GM19463 (cell line): ENCODE data around the gene HIPK4.
"Not testable (repeated sequence)": the region's sequence is repeated elsewhere in the genome, so short reads cannot be mapped to it uniquely, and the experiment has no call there.

ENCODE experiments used
- ATAC-seq: cut with Tn5 transposase; IDR thresholded peaks from one replicate; pipeline ENCODE4 v1.9.1; 2021; ENCODE audit warnings: mild to moderate bottlenecking, moderate library complexity; ENCODE audit not compliant: unreplicated experiment

HIPK4 gene

GRCh38 chr19:40341601-40342482 is 48.1 kb downstream of the HIPK4 start:
- ATAC-seq: no peak

DNA sequence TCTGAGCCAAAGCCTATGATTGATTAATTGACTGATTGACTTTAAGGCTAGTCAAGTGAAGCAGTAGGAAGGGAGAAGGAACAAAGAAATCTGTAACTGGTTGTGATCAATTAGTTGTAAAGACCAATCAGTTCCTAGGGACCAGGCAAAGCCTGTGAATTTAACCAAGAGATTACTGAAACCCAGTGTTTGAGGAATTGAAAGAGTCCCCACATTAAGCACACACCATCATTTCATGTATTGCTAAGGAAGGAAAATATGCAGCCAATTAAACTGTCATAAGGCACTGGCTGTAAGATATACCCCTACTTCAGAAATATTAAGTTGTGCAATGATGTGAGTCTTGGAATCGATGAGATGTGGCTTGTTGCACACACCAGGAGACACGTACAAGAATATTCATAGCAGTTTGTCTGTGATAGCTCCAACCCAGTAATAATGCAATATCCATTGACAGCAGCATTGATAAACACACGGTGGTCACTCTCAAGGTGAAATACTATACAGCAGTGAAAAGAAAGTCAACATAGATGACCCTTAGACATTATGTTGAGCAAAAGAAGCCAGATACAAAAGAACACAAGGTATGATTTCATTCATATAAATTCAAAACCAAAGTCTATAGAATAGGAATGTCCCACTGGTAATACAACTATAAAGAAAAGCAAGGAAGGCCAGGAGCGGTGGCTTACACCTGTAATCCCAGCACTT is 50.8 kb downstream of the HIPK4 start:
- ATAC-seq: no peak

- no peak for ATAC-seq
Measured at GRCh38 chr19:40337594-40337993, 52.4 kb downstream of the HIPK4 start.

- no peak for ATAC-seq
Measured at GRCh38 chr19:40337107-40337506, 52.9 kb downstream of the HIPK4 start.

DNA sequence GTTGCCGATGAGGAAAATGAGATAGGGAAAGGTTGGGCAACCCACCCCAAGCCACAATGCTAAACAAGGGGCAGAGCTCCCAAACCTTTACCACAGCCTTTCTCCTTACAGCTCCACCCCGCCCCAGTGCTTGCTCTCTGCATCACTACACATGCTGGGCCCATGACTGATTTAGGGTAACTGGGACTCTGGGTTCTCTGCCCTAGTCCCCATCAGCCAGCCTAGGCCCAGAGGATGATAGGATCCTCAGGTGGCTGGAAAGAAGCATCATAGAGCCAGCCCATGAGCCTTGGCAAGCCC is 53.4 kb downstream of the HIPK4 start:
- no peak for ATAC-seq

DNA sequence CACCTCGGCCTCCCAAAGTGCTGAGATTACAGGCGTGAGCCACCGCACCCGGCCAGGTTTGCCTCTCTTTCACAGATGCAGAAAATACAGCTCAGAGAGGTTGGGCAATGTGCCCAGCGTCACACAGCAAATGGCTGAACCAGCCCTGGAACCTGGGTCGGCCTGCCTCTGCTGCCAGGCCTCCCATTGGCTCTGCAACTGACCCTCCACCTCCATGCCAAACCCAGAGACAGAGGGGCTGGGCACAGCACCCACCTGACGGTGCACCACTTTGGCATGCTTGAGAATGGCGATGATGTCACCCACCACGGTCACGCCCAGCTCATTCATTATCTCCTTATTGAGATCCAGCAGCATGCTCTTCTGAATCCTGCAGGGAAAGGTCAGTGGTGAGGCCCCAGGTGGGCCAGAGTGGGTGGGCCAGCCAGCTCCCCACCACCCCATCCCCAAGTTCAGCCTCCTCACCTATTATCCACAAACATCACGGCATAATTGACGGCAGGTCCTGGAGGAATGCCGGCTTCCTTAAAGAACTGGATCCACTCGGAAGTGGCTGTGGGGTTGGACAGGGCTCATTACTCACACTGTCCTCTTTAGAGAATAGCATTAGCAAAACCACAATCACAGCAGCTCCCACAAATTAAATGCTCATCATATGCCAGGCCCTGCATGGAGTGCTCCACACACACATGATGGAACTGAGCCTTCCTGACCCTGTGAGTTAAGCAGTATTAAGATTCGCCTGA is 54.0 kb downstream of the HIPK4 start:
- no peak for ATAC-seq

GRCh38 chr19:40335101-40335500 is 54.9 kb downstream of the HIPK4 start:
- ATAC-seq: no peak

DNA sequence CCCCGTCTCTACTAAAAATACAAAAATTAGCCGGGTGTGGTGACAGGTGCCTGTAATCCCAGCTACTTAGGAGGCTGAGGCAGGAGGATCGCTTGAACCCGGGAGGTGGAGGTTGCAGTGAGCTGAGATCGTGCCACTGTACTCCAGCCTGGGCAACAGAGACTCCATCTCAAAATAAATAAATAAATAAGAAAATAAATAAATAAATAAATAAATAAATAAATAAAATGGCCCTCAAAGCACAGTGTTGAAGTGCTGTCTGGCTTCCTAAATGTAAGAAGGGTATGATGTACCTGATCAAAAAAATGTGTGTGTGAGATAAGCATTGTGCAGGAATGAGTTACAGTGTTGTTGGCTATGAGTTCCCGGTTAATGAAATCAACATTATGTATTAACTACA is 56.9 kb downstream of the HIPK4 start:
- ATAC-seq: not testable (repeated sequence)

GRCh38 chr19:40332669-40333068 is 57.3 kb downstream of the HIPK4 start:
- ATAC-seq: no peak

GRCh38 chr19:40331052-40331451 is 58.9 kb downstream of the HIPK4 start:
- ATAC-seq: no peak
